ENCODE results near the gene IDUA. TPM values are rescaled to one million over a fixed set of nuclear protein-coding genes. Genes with fewer than 3 reads are reported as not detected.

IDUA gene
- total RNA-seq, 1 experiment from 2014 or later, result 46.6 TPM

DNA sequence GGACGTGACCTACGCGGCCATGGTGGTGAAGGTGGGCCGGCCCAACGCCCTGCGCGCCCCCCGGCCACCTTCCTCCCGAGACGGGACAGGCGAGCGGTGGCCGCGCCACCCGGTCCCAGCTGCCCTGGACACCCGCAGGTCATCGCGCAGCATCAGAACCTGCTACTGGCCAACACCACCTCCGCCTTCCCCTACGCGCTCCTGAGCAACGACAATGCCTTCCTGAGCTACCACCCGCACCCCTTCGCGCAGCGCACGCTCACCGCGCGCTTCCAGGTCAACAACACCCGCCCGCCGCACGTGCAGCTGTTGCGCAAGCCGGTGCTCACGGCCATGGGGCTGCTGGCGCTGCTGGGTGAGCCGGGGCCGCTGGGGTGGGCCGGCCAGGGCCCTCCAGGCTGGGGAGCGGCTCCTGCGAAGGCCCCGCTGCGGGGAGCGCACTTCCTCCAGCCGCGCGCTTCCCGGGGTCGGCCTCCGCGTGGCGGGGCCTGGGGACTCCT is 15.3 kb downstream of the IDUA start:
- BruUV-seq (replicated peaks), result no TSS peak
- TF ChIP-seq EZH2 (IDR thresholded peaks at IDR 0.05; ENCODE audit: low read depth), result no peak
- TF ChIP-seq, protein P1, sequence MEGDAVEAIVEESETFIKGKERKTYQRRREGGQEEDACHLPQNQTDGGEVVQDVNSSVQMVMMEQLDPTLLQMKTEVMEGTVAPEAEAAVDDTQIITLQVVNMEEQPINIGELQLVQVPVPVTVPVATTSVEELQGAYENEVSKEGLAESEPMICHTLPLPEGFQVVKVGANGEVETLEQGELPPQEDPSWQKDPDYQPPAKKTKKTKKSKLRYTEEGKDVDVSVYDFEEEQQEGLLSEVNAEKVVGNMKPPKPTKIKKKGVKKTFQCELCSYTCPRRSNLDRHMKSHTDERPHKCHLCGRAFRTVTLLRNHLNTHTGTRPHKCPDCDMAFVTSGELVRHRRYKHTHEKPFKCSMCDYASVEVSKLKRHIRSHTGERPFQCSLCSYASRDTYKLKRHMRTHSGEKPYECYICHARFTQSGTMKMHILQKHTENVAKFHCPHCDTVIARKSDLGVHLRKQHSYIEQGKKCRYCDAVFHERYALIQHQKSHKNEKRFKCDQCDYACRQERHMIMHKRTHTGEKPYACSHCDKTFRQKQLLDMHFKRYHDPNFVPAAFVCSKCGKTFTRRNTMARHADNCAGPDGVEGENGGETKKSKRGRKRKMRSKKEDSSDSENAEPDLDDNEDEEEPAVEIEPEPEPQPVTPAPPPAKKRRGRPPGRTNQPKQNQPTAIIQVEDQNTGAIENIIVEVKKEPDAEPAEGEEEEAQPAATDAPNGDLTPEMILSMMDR (conservative IDR thresholded peaks at IDR 0.05), result no peak
- H3K36me3 ChIP-seq (ENCODE audit: low read depth), result no peaks in the 10 kb centered on the region
- no peaks in the 10 kb centered on the region for H3K9me2 ChIP-seq (ENCODE audit: insufficient read depth)
- H3K4me2 ChIP-seq, result no peak overlapping the region
- peaks cover 11% of the 10 kb centered on the region for H3K27me3 ChIP-seq (ENCODE audit: insufficient read depth, low read depth)
- intact Hi-C loops (cut with micrococcal nuclease; ENCODE audit: unreplicated experiment), result no loop called here
- H3K79me2 ChIP-seq (ENCODE audit: low read depth), result no peaks in the 10 kb centered on the region
- no peak overlapping the region for H3K27ac ChIP-seq
- H3K4me3 ChIP-seq, result no peak overlapping the region
- H3K9me3 ChIP-seq (ENCODE audit: insufficient read depth, low read depth), result no peaks in the 10 kb centered on the region
- DNase-seq, result no peak
- no peaks in the 10 kb centered on the region for H3K4me1 ChIP-seq (replicated peaks; ENCODE audit: insufficient read depth)
- no peak overlapping the region for H2AFZ ChIP-seq
- ChIA-PET POLR2A (ENCODE audit: unreplicated experiment) (no interaction called here), CTCF (interaction anchor here (0.7 kb wide), 1 partner anchor 290 kb away, joined by 3 read pairs; no protein-coding TSS in a partner anchor)
- H4K20me1 ChIP-seq (ENCODE audit: insufficient read depth), result peaks cover 7% of the 10 kb centered on the region; the same call in 1 of the 2 replicates
- H3F3A ChIP-seq (ENCODE audit: insufficient read depth, low read depth), result peaks cover 11% of the 10 kb centered on the region; the same call in 1 of the 2 replicates

DNA sequence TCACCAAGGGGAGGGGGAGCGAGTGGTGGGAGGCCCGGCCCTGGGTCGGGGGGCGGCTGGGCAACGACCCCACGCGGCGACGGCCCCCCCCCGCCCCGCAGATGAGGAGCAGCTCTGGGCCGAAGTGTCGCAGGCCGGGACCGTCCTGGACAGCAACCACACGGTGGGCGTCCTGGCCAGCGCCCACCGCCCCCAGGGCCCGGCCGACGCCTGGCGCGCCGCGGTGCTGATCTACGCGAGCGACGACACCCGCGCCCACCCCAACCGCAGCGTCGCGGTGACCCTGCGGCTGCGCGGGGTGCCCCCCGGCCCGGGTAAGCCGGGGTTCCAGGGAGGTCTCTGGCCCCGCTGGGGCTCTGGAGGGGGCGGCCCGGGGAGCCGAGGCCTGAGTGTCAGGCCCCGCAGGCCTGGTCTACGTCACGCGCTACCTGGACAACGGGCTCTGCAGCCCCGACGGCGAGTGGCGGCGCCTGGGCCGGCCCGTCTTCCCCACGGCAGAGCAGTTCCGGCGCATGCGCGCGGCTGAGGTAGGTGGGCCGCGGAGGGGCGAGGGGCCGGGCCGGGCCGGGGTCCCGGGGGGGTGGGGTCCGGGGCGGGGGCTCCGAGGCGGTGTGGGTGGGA is 15.9 kb downstream of the IDUA start:
- no TSS peak for BruUV-seq (replicated peaks)
- Histone ChIP-seq H3K4me1 (replicated peaks; ENCODE audit: insufficient read depth) (no peaks in the 10 kb centered on the region), H3K4me3 (no peak overlapping the region), H3K36me3 (ENCODE audit: low read depth) (no peaks in the 10 kb centered on the region), H3K9me3 (ENCODE audit: insufficient read depth, low read depth) (no peaks in the 10 kb centered on the region), H3K27me3 (ENCODE audit: insufficient read depth, low read depth) (peaks cover 8% of the 10 kb centered on the region), H3K9me2 (ENCODE audit: insufficient read depth) (no peaks in the 10 kb centered on the region), H3K4me2 (no peak overlapping the region), H3F3A (ENCODE audit: insufficient read depth, low read depth) (peaks cover 12% of the 10 kb centered on the region; the same call in 1 of the 2 replicates), H3K79me2 (ENCODE audit: low read depth) (no peaks in the 10 kb centered on the region), H3K27ac (no peak overlapping the region), H4K20me1 (ENCODE audit: insufficient read depth) (peaks cover 5% of the 10 kb centered on the region; the same call in 1 of the 2 replicates), H2AFZ (no peak overlapping the region)
- intact Hi-C loops (cut with micrococcal nuclease; ENCODE audit: unreplicated experiment), result no loop called here
- POLR2A ChIA-PET (ENCODE audit: unreplicated experiment), result no interaction called here
- TF ChIP-seq, protein P1 (conservative IDR thresholded peaks at IDR 0.05), result no peak
- no peak for TF ChIP-seq EZH2 (IDR thresholded peaks at IDR 0.05; ENCODE audit: low read depth)
- CTCF ChIA-PET, result no interaction called here
- DNase-seq, result no peak

DNA sequence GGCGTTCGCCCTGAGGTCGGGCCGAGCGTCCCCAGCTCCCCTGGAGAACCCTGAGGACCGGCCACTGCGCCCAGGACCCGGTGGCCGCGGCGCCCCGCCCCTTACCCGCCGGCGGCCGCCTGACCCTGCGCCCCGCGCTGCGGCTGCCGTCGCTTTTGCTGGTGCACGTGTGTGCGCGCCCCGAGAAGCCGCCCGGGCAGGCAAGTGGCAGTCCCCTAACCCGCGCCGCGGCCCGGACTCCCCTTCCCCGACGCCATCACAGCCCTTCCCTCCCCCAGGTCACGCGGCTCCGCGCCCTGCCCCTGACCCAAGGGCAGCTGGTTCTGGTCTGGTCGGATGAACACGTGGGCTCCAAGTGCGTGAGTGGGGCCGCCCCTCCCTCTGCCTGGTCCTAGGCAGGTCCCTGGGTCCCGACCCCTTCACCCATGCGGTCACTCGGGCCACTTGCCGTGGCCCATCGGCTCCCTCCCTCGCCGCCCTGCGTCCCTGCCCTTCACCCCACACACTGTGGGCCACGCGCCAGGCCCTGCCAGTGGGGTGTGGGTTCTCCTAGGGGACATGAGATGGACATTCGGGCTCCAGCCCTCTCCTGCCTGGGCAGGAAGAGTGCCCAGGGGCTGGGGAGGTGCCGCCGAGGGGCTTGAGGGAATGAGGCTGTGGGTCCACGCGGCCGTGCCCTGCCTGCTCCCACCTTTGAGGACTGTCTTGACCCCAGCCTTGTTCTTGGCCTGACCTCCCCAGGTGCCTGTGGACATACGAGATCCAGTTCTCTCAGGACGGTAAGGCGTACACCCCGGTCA is 16.6 kb downstream of the IDUA start:
- Histone ChIP-seq H3K4me2 (no peak overlapping the region), H4K20me1 (ENCODE audit: insufficient read depth) (no peaks in the 10 kb centered on the region), H3K36me3 (ENCODE audit: low read depth) (no peaks in the 10 kb centered on the region), H3K79me2 (ENCODE audit: low read depth) (no peaks in the 10 kb centered on the region), H3K9me2 (ENCODE audit: insufficient read depth) (no peaks in the 10 kb centered on the region), H2AFZ (no peak overlapping the region), H3K27ac (no peak overlapping the region), H3K4me3 (no peak overlapping the region), H3K27me3 (ENCODE audit: insufficient read depth, low read depth) (peaks cover 5% of the 10 kb centered on the region; the same call in 1 of the 2 replicates), H3F3A (ENCODE audit: insufficient read depth, low read depth) (peaks cover 14% of the 10 kb centered on the region; the same call in 1 of the 2 replicates), H3K4me1 (replicated peaks; ENCODE audit: insufficient read depth) (no peaks in the 10 kb centered on the region), H3K9me3 (ENCODE audit: insufficient read depth, low read depth) (no peaks in the 10 kb centered on the region)
- BruUV-seq (replicated peaks), result no TSS peak
- no peak for DNase-seq
- POLR2A ChIA-PET (ENCODE audit: unreplicated experiment), result no interaction called here
- intact Hi-C loops (cut with micrococcal nuclease; ENCODE audit: unreplicated experiment), result no loop called here
- TF ChIP-seq, protein P1 (conservative IDR thresholded peaks at IDR 0.05), result no peak
- no peak for TF ChIP-seq EZH2 (IDR thresholded peaks at IDR 0.05; ENCODE audit: low read depth)
- CTCF ChIA-PET, result no interaction called here
